Liver (tissue), 9 donors: ENCODE data around the gene HINT2. TPM values are rescaled to one million over a fixed set of nuclear protein-coding genes. Genes with fewer than 3 reads are reported as not detected.

Source experiments
- DNase-seq: peaks from one replicate; pipeline ENCODE4 v3.0.0-alpha.2; 2017; ENCODE audit warnings: low spot score
- H3K27ac ChIP-seq, 2 donors: one replicate each; pipeline ENCODE4 v1.7.0; 2013; ENCODE audit warnings: inconsistent platforms in 2 of 2, low read length in 2 of 2, control low read depth in 1 of 2, low read depth in 1 of 2, mild to moderate bottlenecking in 1 of 2
- H3K27me3 ChIP-seq, 4 donors: one replicate each; pipeline versions ENCODE4 v1.6.1 to v1.7.0; 2013; ENCODE audit warnings: low read length in 3 of 4, inconsistent platforms in 1 of 4, mild to moderate bottlenecking in 1 of 4, moderate library complexity in 1 of 4; ENCODE audit not compliant: control insufficient read depth in 4 of 4, insufficient read depth in 4 of 4
- H3K36me3 ChIP-seq, 4 donors: one replicate each; pipeline versions ENCODE4 v1.6.1 to v1.7.0; 2013; ENCODE audit warnings: low read length in 3 of 4, mild to moderate bottlenecking in 3 of 4, low read depth in 1 of 4, moderate library complexity in 1 of 4; ENCODE audit not compliant: control insufficient read depth in 4 of 4, insufficient read depth in 3 of 4
- H3K4me1 ChIP-seq, 4 donors: one replicate each; pipeline versions ENCODE4 v1.6.1 to v1.7.0; 2013; ENCODE audit warnings: low read length in 3 of 4, mild to moderate bottlenecking in 3 of 4, moderate library complexity in 1 of 4; ENCODE audit not compliant: control insufficient read depth in 4 of 4, insufficient read depth in 4 of 4
- H3K4me3 ChIP-seq, 3 donors: one replicate each; pipeline versions ENCODE4 v1.6.1 to v1.7.0; 2013; ENCODE audit warnings: low read length in 3 of 3, control low read depth in 1 of 3, low read depth in 1 of 3, mild to moderate bottlenecking in 1 of 3
- H3K9ac ChIP-seq, 2 donors: one replicate each; pipeline ENCODE4 v1.7.0; 2013; ENCODE audit warnings: low read length in 2 of 2, mild to moderate bottlenecking in 2 of 2, moderate library complexity in 2 of 2, control low read depth in 1 of 2, low read depth in 1 of 2
- H3K9me3 ChIP-seq, 4 donors: one replicate each; pipeline versions ENCODE4 v1.6.1 to v1.7.0; 2013; ENCODE audit warnings: low read length in 3 of 4; ENCODE audit not compliant: control insufficient read depth in 4 of 4
- CTCF ChIP-seq: fragments of 150-350 bp; IDR thresholded peaks from 2 replicates; pipeline ENCODE4 v1.5.1; 2017; ENCODE audit warnings: improper control_type of control experiment, low read depth, low read length; ENCODE audit not compliant: missing input control
- FOXA1 ChIP-seq: IDR thresholded peaks from 2 replicates; pipeline ENCODE4 v1.6.1; 2016; ENCODE audit warnings: antibody characterized with exemption
- FOXA2 ChIP-seq: IDR thresholded peaks from 2 replicates; pipeline ENCODE4 v1.6.1; 2016; ENCODE audit warnings: antibody characterized with exemption
- MAX ChIP-seq: IDR thresholded peaks from 2 replicates; pipeline ENCODE4 v1.6.1; 2016; ENCODE audit warnings: antibody characterized with exemption
- REST ChIP-seq: IDR thresholded peaks from 2 replicates; pipeline ENCODE4 v1.6.1; 2016; ENCODE audit warnings: antibody characterized with exemption, mild to moderate bottlenecking
- RXRA ChIP-seq, 2 donors: IDR thresholded peaks; 2 replicates each; pipeline ENCODE4 v1.6.1; 2017 to 2018; ENCODE audit warnings: antibody characterized with exemption in 2 of 2, mild to moderate bottlenecking in 1 of 2
- SP1 ChIP-seq: IDR thresholded peaks from 2 replicates; pipeline ENCODE4 v1.6.1; 2018; ENCODE audit warnings: antibody characterized with exemption, mild to moderate bottlenecking
- TAF1 ChIP-seq: conservative IDR thresholded peaks from 2 replicates; pipeline ENCODE4 v1.6.1; 2016; ENCODE audit warnings: antibody characterized with exemption, mild to moderate bottlenecking
- YY1 ChIP-seq: IDR thresholded peaks from 2 replicates; pipeline ENCODE4 v1.6.1; 2016; ENCODE audit warnings: antibody characterized with exemption, mild to moderate bottlenecking
- ZBTB33 ChIP-seq: IDR thresholded peaks from 2 replicates; pipeline ENCODE4 v1.6.1; 2016; ENCODE audit warnings: antibody characterized with exemption
- WGBS: extraction: QIAGEN DNeasy Blood & Tissue Kit; methylation state at CpG from one replicate; pipeline ENCODE4 v1.1.7; 2013; 5-methylcytosine and 5-hydroxymethylcytosine counted together
- polyA plus RNA-seq, 2 donors: library from polyadenylated mRNA; stranded (reverse) in 1 of 2; unstranded in 1 of 2; fragments of 200-250 nt in 1 of 2; fragments of >200 nt in 1 of 2; fragmentation: Nextera tagmentation in 1 of 2; extraction: Ambion mirVana in 1 of 2; gene quantifications; one replicate each; pipeline versions ENCODE4 v1.2.1 to v1.2.3, GENCODE V29; 2013 to 2015
- total RNA-seq, 2 donors: library from RNA; depleted of rRNA; stranded (reverse); fragments of >200 nt; gene quantifications; one replicate each; pipeline ENCODE4 v1.2.3, GENCODE V29; 2014
- donor health status: healthy.
- donor health status: healthy.
- donor health status: healthy.
- donor health status: healthy.
- donor health status: healthy.

HINT2 gene
- total and polyA plus RNA-seq, 4 donors: 34.3 to 176 (median 76.1) TPM

- no peak for DNase-seq
- no peak overlapping the region for H3K4me3 ChIP-seq
- peaks cover 0 to 4% (median 2%) of the 10 kb centered on the region in 4 donors for H3K36me3 ChIP-seq
- H3K9me3 ChIP-seq: no peaks in the 10 kb centered on the region
- H3K27me3 ChIP-seq: no peaks in the 10 kb centered on the region
- WGBS: 94% methylated on average over 4 of the region's 4 CpGs
- TF ChIP-seq ZBTB33 (no peak), SP1 (no peak), MAX (no peak)
- no peak overlapping the region for H3K9ac ChIP-seq
- no peak overlapping the region for H3K27ac ChIP-seq
- H3K4me1 ChIP-seq: peaks cover 4 to 17% (median 14%) of the 10 kb centered on the region in 4 donors
Measured at GRCh38 chr9:35798658-35799374, 16.0 kb downstream of the HINT2 start.

- 94% methylated on average over 6 of the region's 6 CpGs for WGBS
- Histone ChIP-seq H3K27me3 (no peaks in the 10 kb centered on the region), H3K27ac (no peak overlapping the region), H3K4me3 (no peak overlapping the region), H3K9ac (no peak overlapping the region), H3K4me1 (peaks cover 4 to 25% (median 19%) of the 10 kb centered on the region in 4 donors), H3K36me3 (peaks cover 0 to under 1% (median 0%) of the 10 kb centered on the region in 4 donors), H3K9me3 (no peaks in the 10 kb centered on the region)
- no peak for DNase-seq
- TF ChIP-seq FOXA1: no peak
- no peak for TF ChIP-seq CTCF
- TF ChIP-seq FOXA2: no peak
- TF ChIP-seq TAF1: no peak
- TF ChIP-seq REST: no peak
- TF ChIP-seq SP1: no peak
- TF ChIP-seq RXRA (IDR thresholded peaks at IDR 0.05): no peak
- no peak for TF ChIP-seq YY1
Measured at GRCh38 chr9:35797311-35798109, 17.3 kb downstream of the HINT2 start.
